DMS153 treated with DMSO at 0.1 percent for 48 hours (cell line): Measurements from ENCODE around the gene BRF1.
A peak's percentile ranks its signal among the peaks of the same experiment; 100 is the strongest.

ENCODE experiments used
- DNase-seq: peaks from one replicate; lab custom pipeline; 2025; ENCODE audit not compliant: unreplicated experiment; lab: John Stamatoyannopoulos, UW

The BRF1 gene

DNA sequence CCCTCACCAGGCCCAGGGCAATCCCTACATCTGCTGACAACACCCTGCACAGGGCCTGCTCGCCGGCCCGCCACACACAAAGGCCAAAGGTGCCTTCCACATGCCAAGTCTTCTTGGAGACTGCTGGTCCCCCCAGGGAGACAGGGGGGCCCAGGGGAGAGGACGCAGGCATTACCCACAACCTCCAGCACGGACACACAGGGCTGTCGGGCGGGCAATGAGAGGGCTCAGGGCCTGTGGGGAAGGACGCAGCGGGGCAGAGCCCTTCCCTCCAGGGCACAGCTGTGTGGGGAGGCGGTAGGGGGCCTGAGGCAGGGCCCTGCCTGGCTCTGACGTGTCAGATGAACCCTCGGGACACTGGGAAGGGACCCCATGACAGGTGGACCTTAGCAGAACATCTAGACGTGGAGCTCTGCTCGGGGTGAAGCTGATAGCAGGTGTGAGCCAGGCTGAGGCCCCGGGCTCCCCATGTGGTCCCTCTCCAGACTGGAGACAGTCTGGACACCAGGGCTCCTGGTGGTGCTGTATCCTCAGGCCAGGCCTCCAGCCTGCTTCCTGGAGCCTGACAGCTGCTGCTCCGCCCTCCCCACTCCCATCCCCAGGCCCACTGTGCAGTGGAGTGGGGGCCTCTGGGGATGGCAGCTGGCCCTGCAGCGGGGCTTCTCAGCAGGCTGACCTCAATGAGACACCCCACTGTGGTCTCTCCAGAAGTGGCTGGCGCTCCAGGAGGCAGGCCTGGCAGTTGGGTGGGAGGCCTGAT, 88.1 kb downstream of the BRF1 start:
- DNase-seq: no peak

GRCh38 chr14:105211758-105212089, 89.1 kb downstream of the BRF1 start:
- no peak for DNase-seq

- DNase-seq: no peak
These were observed 89.6 kb downstream of the BRF1 start for GRCh38 chr14:105211086-105211757.

- DNase-seq: no peak
These were observed 90.4 kb downstream of the BRF1 start for GRCh38 chr14:105210266-105211025.

GRCh38 chr14:105209646-105210045, 91.2 kb downstream of the BRF1 start:
- DNase-seq: no peak

DNA sequence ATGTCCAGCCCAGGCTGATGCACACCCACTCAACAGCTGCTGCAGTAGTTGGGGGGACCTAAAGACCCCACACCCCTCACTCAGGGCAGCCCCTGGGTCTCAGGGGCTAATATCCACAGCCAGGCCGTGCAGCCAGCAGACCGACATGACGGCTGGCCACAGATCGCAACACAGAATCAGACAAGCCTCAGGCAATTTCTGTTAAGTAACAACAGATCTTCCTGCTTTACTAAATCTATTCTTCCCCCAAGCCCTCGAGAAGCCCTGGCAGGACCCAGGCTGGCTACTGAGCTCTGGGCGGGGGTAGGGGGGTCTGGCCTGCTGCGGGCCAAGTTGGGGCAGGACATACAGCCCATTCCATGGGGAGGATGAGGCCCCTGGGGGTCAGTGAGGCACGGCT, 91.7 kb downstream of the BRF1 start:
- DNase-seq: no peak

DNA sequence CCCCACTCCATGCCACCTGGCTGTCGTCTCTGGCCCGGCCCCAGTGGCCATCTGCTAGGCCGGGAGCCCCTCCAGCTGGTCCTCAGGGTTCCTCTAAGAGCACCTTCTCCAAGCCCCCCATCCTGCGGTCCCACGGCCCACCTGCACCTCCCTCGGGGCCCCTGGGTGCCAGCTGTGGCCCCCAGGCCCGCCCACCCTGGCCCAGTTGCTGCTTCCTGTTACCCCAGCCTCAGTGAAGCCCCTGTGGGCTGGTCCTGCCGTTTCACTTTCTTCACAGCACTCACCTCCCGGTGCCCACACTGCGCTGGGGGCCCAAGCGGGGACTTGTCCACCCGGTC, 92.1 kb downstream of the BRF1 start:
- no peak for DNase-seq

- DNase-seq: no peak
These were observed 92.6 kb downstream of the BRF1 start for GRCh38 chr14:105207996-105208737.

DNA sequence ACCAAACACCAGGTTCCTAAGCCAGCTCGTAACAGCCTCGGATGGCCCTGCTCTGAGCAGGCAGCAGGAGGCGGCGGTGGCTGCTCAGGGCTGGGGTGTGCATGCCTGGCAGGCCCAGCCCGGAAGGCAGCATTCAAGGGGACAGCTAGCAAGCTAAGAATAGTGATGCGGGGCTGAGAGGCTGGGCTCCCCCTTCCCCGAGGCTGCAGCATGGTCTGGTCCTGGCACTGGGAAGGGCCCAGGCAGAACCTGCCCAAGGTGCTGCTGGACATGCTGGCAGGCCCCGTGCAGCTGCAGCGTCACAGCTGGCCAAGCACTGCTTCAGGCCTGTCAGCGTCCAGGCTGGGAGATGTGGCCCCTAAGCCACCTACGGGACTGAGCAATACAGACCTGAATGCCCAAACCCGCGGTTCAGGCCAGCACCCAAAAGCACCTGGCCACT, 93.3 kb downstream of the BRF1 start:
- no peak for DNase-seq

GRCh38 chr14:105206873-105207272, 93.9 kb downstream of the BRF1 start:
- DNase-seq: no peak

DNA sequence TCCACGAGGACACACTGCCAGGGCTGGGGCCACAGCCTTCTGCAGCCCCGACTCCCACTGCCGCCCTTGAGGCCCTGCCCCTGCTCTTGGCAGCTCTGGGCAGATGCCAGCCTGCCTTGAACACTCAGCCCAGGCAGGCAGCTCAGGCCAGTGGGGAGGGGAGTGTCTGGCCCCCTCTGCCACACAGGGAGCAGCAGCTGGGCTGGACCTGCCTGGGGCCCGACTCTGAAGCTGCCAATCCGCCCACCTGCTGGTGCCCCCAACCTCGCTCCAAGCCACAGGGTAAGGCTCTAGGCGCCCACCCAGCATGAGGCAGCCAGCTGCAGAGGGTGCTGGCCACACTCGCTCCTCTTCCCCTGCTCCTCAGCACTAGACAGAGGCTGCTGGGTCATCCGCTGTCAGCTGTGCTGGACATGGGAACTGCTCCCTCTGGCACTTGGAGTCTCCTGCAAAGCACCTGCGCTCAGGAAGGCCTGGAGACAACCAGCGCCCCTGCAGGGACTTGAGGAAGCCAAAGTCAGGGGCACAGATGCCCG, 95.1 kb downstream of the BRF1 start:
- no peak for DNase-seq

GRCh38 chr14:105204931-105205672, 95.7 kb downstream of the BRF1 start:
- DNase-seq: no peak

- DNase-seq: no peak
These were observed 96.4 kb downstream of the BRF1 start for GRCh38 chr14:105204206-105204930.

DNA sequence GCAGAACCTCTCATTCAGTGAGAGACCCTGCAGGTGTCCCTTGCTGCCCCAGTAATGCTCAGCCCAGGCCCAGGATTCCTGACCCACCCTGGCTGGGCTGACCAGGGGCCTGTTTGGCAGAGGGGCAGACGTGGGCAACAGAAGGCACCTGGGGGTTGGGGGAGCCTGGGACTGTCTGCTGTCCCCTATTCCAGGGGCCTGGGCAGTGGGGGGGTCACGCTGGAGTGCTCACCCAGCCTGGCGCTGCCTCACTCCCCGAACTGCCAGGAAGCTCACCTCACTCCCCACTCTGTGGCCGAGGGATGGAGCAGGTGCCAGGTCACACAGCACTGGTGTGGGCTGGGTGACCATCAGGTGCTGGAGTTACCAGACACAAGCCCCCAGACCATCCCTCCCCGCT, 97.1 kb downstream of the BRF1 start:
- DNase-seq: no peak

DNA sequence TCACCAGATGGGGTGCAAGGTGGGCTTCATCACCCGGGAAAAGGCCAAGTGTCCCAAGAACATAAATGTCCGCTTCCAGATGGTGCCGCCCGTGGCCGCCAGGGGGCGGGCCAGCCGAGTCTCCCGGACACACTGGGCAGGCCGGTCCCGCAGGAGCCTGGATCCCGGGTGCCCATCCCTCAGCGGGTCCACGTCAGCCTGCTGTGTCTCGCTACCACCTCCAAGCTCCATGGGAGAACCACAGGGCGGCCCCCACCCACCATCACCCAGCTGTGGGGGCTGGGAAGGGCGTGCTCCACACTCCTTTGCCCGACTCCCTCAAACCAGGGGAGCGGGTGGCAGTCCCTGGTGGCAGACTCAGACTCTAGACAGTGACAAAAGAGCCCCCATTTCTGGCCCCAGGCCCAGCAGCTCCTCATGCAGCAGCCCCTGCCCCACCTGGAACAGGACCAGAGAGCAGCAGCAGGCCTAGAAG, 97.7 kb downstream of the BRF1 start:
- no peak for DNase-seq

DNA sequence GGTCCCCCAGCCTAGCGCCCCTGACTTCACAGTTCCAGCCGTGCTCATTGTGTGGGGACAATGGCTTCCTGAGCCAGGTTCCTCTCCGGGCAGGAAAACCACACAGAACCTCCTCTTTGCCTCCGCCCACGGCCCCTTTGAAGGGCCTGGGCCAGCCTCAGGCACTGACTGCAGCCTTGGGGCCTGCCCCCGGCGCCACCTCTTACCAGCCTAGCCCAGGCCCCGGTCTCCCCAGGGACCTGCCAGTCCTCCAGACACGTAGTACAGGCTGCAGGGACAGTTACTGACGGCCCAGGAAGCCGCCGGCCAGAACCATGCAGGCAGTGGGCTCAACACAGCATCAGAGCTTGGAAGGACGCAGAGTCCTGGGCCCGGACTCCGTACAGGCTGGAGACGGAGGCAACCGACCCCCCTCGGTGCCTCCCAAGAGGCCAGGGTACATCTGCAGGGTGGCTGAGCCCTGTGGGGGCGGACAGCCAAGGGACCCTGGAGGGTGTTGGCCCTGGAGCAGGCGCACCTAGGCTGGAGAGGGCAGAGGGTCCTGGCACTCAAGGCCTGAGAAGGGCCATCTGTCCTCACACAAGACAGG, 98.8 kb downstream of the BRF1 start:
- peak; percentile 31 for DNase-seq

DNA sequence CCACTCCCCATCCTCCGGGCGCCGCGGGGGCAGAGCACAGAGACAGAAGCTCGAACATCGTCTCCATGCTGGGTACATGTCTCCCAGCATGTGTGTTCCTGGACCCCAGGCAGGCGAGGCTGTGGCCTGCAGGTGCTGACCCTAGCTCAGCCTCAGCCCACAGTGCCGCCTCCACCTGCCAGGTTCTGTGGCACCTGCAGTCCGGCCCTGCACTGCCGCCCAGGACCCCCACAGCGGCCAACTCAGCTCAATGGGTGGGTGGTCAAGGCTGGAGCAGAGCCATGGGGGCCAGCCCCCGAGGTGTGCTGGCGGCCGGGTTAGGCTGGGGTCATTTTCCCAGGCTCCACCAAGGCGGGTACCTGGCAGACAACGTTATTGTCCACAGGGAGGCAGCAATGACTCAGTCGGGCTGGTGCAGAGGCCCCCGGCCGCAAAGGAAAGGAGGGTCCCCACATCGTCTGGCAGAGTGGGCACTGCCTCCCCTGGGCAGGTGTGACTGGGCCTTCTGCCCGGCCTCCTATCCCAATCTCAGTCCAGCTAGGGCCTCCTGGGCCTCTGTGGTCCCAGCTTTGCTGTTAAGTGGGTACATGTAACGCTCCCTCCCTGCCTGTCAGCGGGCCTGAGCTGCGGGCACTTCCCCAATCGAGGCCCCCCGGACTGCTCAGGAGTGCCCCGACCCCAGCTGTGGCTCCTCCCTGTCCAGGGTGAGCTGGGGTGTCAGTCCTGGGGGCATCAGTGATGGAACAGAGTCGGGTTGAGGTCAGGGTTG, 99.5 kb downstream of the BRF1 start:
- DNase-seq: no peak

DNA sequence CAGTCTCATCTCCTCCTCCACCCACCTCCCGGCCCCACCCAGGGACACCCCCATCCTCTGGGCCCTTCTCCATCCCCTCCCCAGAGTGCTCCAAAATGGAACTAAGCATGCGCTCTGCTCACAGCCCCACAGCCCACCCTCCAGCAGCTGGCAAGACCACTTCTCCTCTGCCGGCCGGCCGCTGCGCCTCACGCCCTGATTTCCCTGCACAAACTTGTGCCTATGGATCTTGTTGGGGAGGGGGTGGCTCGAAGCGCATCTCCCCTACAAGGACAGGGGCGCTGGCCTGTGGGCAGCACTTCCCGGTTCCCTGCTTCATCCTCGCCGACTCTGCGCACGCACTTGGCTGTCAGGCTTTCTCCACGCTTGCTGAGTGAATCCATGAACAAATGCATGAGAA, 100.2 kb downstream of the BRF1 start:
- DNase-seq: no peak

DNA sequence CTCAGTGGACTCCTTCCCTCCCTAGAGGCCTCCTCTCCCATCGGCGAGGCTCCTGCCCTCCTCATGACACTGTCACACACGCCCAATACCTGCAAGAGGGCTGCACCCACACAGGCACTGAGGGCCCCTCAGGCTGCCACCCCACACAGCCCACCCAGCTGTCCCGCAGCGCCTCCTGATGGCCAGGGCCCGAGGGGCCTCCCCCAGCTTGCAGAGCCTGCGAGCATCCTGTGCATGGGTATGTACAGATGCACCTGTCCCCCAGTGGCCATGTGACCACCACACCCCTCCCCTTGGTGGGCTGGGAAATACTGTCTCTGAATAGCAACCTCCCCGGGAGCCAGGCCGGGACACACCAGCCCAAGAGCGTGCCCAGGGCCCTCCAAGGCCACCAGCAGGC, 100.7 kb downstream of the BRF1 start:
- DNase-seq: no peak
